Ovary (tissue), 3 donors: Measurements from ENCODE around the gene MIPEP.

ENCODE experiments used
- CTCF ChIP-seq, 3 donors: fragments of 450-650 bp in 2 of 3; fragments of 200-600 bp in 1 of 3; IDR thresholded peaks; one replicate each; pipeline versions ENCODE4 v1.5.1 to v1.8.0; 2016 to 2022; ENCODE audit warnings: antibody characterized with exemption in 3 of 3, mild to moderate bottlenecking in 1 of 3
- EP300 ChIP-seq: sonication (generic); formaldehyde crosslinking; IDR thresholded peaks from one replicate; pipeline ENCODE4 v1.6.1; 2017; ENCODE audit warnings: antibody characterized with exemption
- POLR2A ChIP-seq: fragments of 450-650 bp; IDR thresholded peaks from one replicate; pipeline ENCODE4 v1.6.1; 2017; ENCODE audit warnings: antibody characterized with exemption, mild to moderate bottlenecking, moderate library complexity
- donor health status: DM: no; HTN: no; CAD: no.

- TF ChIP-seq EP300 (no peak), POLR2A (no peak), CTCF (IDR thresholded peaks at IDR 0.05) (no peak)
Observed at GRCh38 chr13:23688336-23688735, 200.9 kb downstream of the MIPEP start.
